HepG2 (cell line): ENCODE data around the gene CENPO. TPM values are rescaled to one million over a fixed set of nuclear protein-coding genes. Genes with fewer than 3 reads are reported as not detected.
A peak's percentile ranks its signal among the peaks of the same experiment; 100 is the strongest.

Experiments
- ATAD3A ChIP-seq: sonication (generic); formaldehyde crosslinking; IDR thresholded peaks from 2 replicates; pipeline ENCODE4 v1.4.0; 2020; ENCODE audit warnings: missing genetic modification reagents
- ATF7-NPFF ChIP-seq: sonication (generic); formaldehyde crosslinking; IDR thresholded peaks from 2 replicates; pipeline ENCODE4 v1.8.1; 2023; ENCODE audit warnings: mild to moderate bottlenecking, low read depth, missing genetic modification reagents, moderate library complexity
- CCDC6 ChIP-seq: sonication (generic); formaldehyde crosslinking; IDR thresholded peaks from 2 replicates; pipeline ENCODE4 v1.8.1; 2022; ENCODE audit warnings: mild to moderate bottlenecking, missing genetic modification reagents, moderate library complexity
- CENPT ChIP-seq: sonication (generic); formaldehyde crosslinking; IDR thresholded peaks from 2 replicates; pipeline ENCODE4 v1.8.0; 2022; ENCODE audit warnings: low read depth, mild to moderate bottlenecking, moderate library complexity, missing genetic modification reagents
- EP300 ChIP-seq, 3 experiments: sonication (generic) in 1 of 3; formaldehyde crosslinking in 1 of 3; IDR thresholded peaks; 2 replicates each; pipeline versions ENCODE4 v1.5.1 to v1.6.1; 2011 to 2020; ENCODE audit warnings: low read depth in 2 of 3, low read length in 2 of 3, borderline replicate concordance in 1 of 3, improper control_type of control experiment in 1 of 3, mild to moderate bottlenecking in 1 of 3, missing genetic modification reagents in 1 of 3, moderate library complexity in 1 of 3
- GZF1 ChIP-seq: sonication (generic); formaldehyde crosslinking; IDR thresholded peaks from 2 replicates; pipeline ENCODE4 v1.5.1; 2020; ENCODE audit warnings: mild to moderate bottlenecking, missing genetic modification reagents
- KDM5A ChIP-seq: fragments of 200-600 bp; sonication (generic); IDR thresholded peaks from 2 replicates; pipeline ENCODE4 v1.7.0; 2018; ENCODE audit warnings: antibody characterized with exemption, mild to moderate bottlenecking, low read length, borderline replicate concordance
- KLF6 ChIP-seq: IDR thresholded peaks from 2 replicates; pipeline ENCODE4 v1.8.0; 2016; ENCODE audit warnings: missing biosample characterization, missing genetic modification reagents
- MXI1 ChIP-seq: IDR thresholded peaks from 3 replicates; pipeline ENCODE4 v1.6.1; 2012; ENCODE audit warnings: low read depth, low read length, inconsistent platforms, borderline replicate concordance
- PHF8 ChIP-seq: sonication (generic); formaldehyde crosslinking; IDR thresholded peaks from 2 replicates; pipeline ENCODE4 v1.5.0; 2020; ENCODE audit warnings: missing genetic modification reagents
- PREB ChIP-seq: sonication (generic); formaldehyde crosslinking; IDR thresholded peaks from 2 replicates; pipeline ENCODE4 v1.4.0; 2020; ENCODE audit warnings: missing genetic modification reagents
- RELA ChIP-seq: sonication (generic); formaldehyde crosslinking; IDR thresholded peaks from 2 replicates; pipeline ENCODE4 v1.4.0; 2020; ENCODE audit warnings: missing genetic modification reagents
- REPIN1 ChIP-seq: sonication (generic); formaldehyde crosslinking; IDR thresholded peaks from 2 replicates; pipeline ENCODE4 v1.8.0; 2022; ENCODE audit warnings: missing genetic modification reagents, low read depth, mild to moderate bottlenecking, borderline replicate concordance
- SATB2 ChIP-seq: sonication (generic); formaldehyde crosslinking; IDR thresholded peaks from 2 replicates; pipeline ENCODE4 v1.5.0; 2020; ENCODE audit warnings: missing genetic modification reagents
- SMAD1 ChIP-seq: sonication (generic); formaldehyde crosslinking; IDR thresholded peaks from 2 replicates; pipeline ENCODE4 v1.4.0; 2020; ENCODE audit warnings: missing genetic modification reagents, low read depth, mild to moderate bottlenecking, borderline replicate concordance
- SMAD9 ChIP-seq: sonication (generic); formaldehyde crosslinking; IDR thresholded peaks from 2 replicates; pipeline ENCODE4 v1.5.1; 2020; ENCODE audit warnings: mild to moderate bottlenecking, missing genetic modification reagents
- SMC3 ChIP-seq: IDR thresholded peaks from 2 replicates; pipeline ENCODE4 v1.6.1; 2011; ENCODE audit warnings: low read length, improper control_type of control experiment
- TGIF2 ChIP-seq: IDR thresholded peaks from 2 replicates; pipeline ENCODE4 v1.6.1; 2016; ENCODE audit warnings: control low read depth, missing compliant biosample characterization
- ZFP36L2 ChIP-seq: sonication (generic); formaldehyde crosslinking; IDR thresholded peaks from 2 replicates; pipeline ENCODE4 v1.4.0; 2020; ENCODE audit warnings: missing genetic modification reagents
- ZFP90 ChIP-seq: sonication (generic); formaldehyde crosslinking; IDR thresholded peaks from 2 replicates; pipeline ENCODE4 v1.8.0; 2022; ENCODE audit warnings: missing genetic modification reagents, mild to moderate bottlenecking, inconsistent platforms, borderline replicate concordance
- ZKSCAN1 ChIP-seq: fragments of 150-350 bp; IDR thresholded peaks from 2 replicates; pipeline ENCODE4 v1.6.1; 2014; ENCODE audit warnings: low read length
- ZNF18 ChIP-seq: sonication (generic); formaldehyde crosslinking; IDR thresholded peaks from 2 replicates; pipeline ENCODE4 v1.8.0; 2022; ENCODE audit warnings: mild to moderate bottlenecking, missing genetic modification reagents; ENCODE audit not compliant: insufficient replicate concordance
- ZNF547 ChIP-seq: sonication (generic); formaldehyde crosslinking; IDR thresholded peaks from 2 replicates; pipeline ENCODE4 v1.5.1; 2020; ENCODE audit warnings: mild to moderate bottlenecking, missing genetic modification reagents
- ZNF556 ChIP-seq: sonication (generic); formaldehyde crosslinking; IDR thresholded peaks from 2 replicates; pipeline ENCODE4 v1.4.0; 2020; ENCODE audit warnings: mild to moderate bottlenecking, missing genetic modification reagents, borderline replicate concordance
- ZNF710 ChIP-seq: sonication (generic); formaldehyde crosslinking; IDR thresholded peaks from 2 replicates; pipeline ENCODE4 v1.5.0; 2020; ENCODE audit warnings: mild to moderate bottlenecking, missing genetic modification reagents, borderline replicate concordance
- polyA plus RNA-seq, 8 experiments: library from polyadenylated mRNA; depleted of rRNA in 3 of 8; stranded (reverse) in 7 of 8; unstranded in 1 of 8; fragments of >200 nt; fragmentation: Illumina TruSeq in 4 of 8; extraction: Trizol in 4 of 8; gene quantifications; 2 replicates each; pipeline versions ENCODE4 v1.2.1 to v1.2.3, GENCODE V29; 2011 to 2016; ENCODE audit warnings: low read depth in 4 of 8, missing spikeins in 1 of 8, mixed read lengths in 1 of 8; ENCODE audit not compliant: insufficient read depth in 1 of 8
- total RNA-seq, 5 experiments: library from RNA; depleted of rRNA; stranded (reverse); fragments of >200 nt; fragmentation: Illumina TruSeq; extraction: Trizol; gene quantifications; 2 replicates each; pipeline ENCODE4 v1.2.3, GENCODE V29; 2016; ENCODE audit warnings: low read depth in 1 of 5

The CENPO gene
- total and polyA plus RNA-seq, 2 of the 13 experiments (the other 11 are each of a cell fraction or from before 2014, with no cell fraction given) = 19.7 to 35.5 TPM

- TF ChIP-seq ZNF710 = no peak; the same call in 1 of the 2 replicates
- TF ChIP-seq KLF6 (CRISPR knock-in tag) = no peak
- TF ChIP-seq KDM5A = peak; percentile 51; the same call in 1 of the 2 replicates
- no peak; the same call in 1 of the 2 replicates for TF ChIP-seq PHF8 (CRISPR knock-in tag)
- no peak for TF ChIP-seq SMAD9
- 0 out of 2 replicates have a peak, but pooled peaks have one; percentile 77 for TF ChIP-seq ZFP90
- TF ChIP-seq ZNF18 = no peak
- 0 out of 2 replicates have a peak, but pooled peaks have one; percentile 59 for TF ChIP-seq CENPT
- TF ChIP-seq GZF1 (CRISPR knock-in tag) = no peak
- TF ChIP-seq ZNF556 = peak; percentile 78; the same call in 1 of the 2 replicates
- 0 out of 2 replicates have a peak, but pooled peaks have one; percentile 34 for TF ChIP-seq ZNF547 (CRISPR knock-in tag)
- TF ChIP-seq TGIF2 (CRISPR knock-in tag) = no peak
- no peak; a peak in 1 of 4 replicates for TF ChIP-seq EP300 (IDR thresholded peaks at IDR 0.05; ENCODE audit: low read depth in 2 of 2, low read length in 2 of 2)
- no peak for TF ChIP-seq EP300 (CRISPR knock-in tag; IDR thresholded peaks at IDR 0.05; ENCODE audit: borderline replicate concordance)
- TF ChIP-seq SMC3 = peak; percentile 96
- no peak for TF ChIP-seq ATF7-NPFF (CRISPR knock-in tag)
- peak; percentile 35; the same call in 1 of the 2 replicates for TF ChIP-seq PREB (CRISPR knock-in tag)
- TF ChIP-seq SMAD1 (CRISPR knock-in tag) = peak; percentile 67; the same call in 1 of the 2 replicates
- TF ChIP-seq ATAD3A (CRISPR knock-in tag) = no peak
- TF ChIP-seq MXI1 = no peak
- TF ChIP-seq ZKSCAN1 = peak; percentile 60; the same call in 1 of the 2 replicates
- TF ChIP-seq ZFP36L2 (CRISPR knock-in tag) = no peak
- no peak for TF ChIP-seq REPIN1 (CRISPR knock-in tag)
- no peak for TF ChIP-seq SATB2
- no peak for TF ChIP-seq CCDC6 (CRISPR knock-in tag)
- TF ChIP-seq RELA (CRISPR knock-in tag) = peak; percentile 64; the same call in 1 of the 2 replicates
These were observed 34.4 kb downstream of the CENPO start (continued) for GRCh38 chr2:24827321-24828237.
